Brain microvascular endothelial cell (primary cell): Measurements from ENCODE around the gene SYTL1.

Source experiments
- DNase-seq: peaks from one replicate; pipeline ENCODE4 v3.0.0-alpha.2; 2020
- H3K27ac ChIP-seq: fragments of 250-450 bp; sonication (Bioruptor Pico); 2 replicates; pipeline ENCODE4 v1.5.1; 2020; ENCODE audit warnings: mild to moderate bottlenecking, moderate library complexity
- H3K27me3 ChIP-seq: fragments of 250-450 bp; sonication (Bioruptor Pico); replicated peaks from 2 replicates; pipeline ENCODE4 v1.5.1; 2020; ENCODE audit warnings: mild to moderate bottlenecking
- H3K36me3 ChIP-seq: fragments of 250-450 bp; sonication (Bioruptor Pico); replicated peaks from 2 replicates; pipeline ENCODE4 v1.5.1; 2020; ENCODE audit warnings: mild to moderate bottlenecking
- H3K4me3 ChIP-seq: 2 replicates; pipeline ENCODE4 v1.5.1; 2011; ENCODE audit warnings: low read depth, mild to moderate bottlenecking, control low read depth, low read length, moderate library complexity
- CTCF ChIP-seq: IDR thresholded peaks from 2 replicates; pipeline ENCODE4 v1.5.1; 2011; ENCODE audit warnings: low read depth, mild to moderate bottlenecking, moderate library complexity, low read length, control low read depth, inconsistent platforms; ENCODE audit errors: missing control alignments
- in situ Hi-C: cut with HindIII; loops from 2 replicates; pipeline ENCODE4 v1.10.0; 2017; ENCODE audit warnings: low sequenced_read_pairs, low pct_ligation_motif_present

The SYTL1 gene

GRCh38 chr1:27332536-27333281 is 9.1 kb upstream of the SYTL1 start:
- H3K4me3 ChIP-seq = no peak overlapping the region
- H3K27ac ChIP-seq = no peak overlapping the region
- DNase-seq = no peak
- H3K27me3 ChIP-seq = no peaks in the 10 kb centered on the region
- TF ChIP-seq CTCF = peak; percentile 91
- H3K36me3 ChIP-seq = peaks cover 50% of the 10 kb centered on the region
- in situ Hi-C loops = no loop called here

DNA sequence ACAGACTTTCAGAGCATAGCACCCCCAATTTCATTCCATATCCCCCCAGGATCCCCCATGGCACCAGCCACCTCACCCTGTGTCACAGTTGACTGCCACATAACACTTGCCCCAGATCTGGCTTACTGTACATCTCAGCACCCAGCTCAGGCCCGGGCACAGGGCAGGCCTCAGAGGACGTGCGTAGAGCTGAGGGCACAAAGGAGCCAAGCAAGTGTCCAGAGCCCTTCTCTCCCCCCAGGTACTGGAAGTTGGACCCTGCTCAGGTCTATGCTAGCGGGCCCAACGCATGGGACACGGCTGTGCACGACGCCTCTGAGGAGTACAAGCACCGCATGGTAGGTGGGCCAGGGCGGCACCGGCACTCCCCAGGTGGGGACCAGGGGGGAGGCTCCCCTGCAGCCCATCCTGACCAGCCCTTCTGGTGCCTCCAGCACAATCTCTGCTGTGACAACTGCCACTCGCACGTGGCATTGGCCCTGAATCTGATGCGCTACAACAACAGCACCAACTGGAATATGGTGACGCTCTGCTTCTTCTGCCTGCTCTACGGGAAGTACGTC is 8.0 kb upstream of the SYTL1 start:
- DNase-seq = no peak
- in situ Hi-C loops = no loop called here
- Histone ChIP-seq H3K27ac (no peak overlapping the region), H3K4me3 (no peak overlapping the region), H3K36me3 (peaks cover 50% of the 10 kb centered on the region), H3K27me3 (no peaks in the 10 kb centered on the region)
- no peak for TF ChIP-seq CTCF

DNA sequence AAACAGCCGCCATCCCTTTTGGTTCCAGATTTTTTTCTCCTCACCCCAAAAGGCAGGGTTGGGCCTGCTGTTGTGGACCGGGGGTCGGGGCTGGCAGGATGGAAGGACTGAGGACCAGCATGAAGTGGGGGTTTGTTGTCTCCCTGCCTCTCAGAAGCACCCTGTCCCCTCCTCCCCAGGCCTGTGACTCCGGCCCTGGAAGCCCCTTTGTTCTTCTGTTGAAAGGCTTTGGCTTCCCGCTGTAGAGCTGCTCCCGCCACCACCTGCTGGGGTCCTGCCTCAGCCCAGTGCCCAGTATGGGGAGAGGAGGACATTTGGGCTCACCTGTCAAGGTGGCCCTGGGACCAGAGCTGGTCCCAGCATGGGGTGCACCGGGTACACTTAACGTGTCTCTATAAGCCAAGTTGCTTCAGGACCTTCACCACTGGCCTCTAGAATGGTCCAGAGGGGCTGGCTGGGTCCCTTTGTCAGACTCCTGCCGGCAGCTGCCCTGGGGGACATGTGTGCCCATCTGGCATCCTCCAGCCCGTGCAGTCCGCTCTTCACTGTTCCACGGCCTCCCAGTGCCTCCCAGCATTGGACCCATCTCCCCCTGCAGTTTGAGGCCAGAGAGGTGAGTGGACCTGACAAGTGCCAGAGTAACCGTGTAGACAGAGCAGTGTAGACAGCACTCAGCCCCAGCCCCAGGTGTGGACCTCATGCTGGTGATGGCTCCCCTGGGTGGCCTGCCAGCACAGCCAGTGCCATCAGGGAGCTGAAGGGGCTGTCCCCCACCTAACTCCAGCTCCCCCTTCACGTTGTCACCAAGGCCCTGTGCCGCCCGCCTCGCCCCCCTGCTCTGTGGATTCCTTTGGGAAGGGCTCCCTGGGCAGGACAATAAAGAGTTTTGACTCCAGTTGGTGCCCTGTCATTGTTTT is 6.1 kb upstream of the SYTL1 start:
- H3K27me3 ChIP-seq = no peaks in the 10 kb centered on the region
- no peak overlapping the region for H3K4me3 ChIP-seq
- H3K36me3 ChIP-seq = peaks cover 46% of the 10 kb centered on the region
- DNase-seq = no peak
- TF ChIP-seq CTCF = no peak
- in situ Hi-C loops = no loop called here
- H3K27ac ChIP-seq = no peak overlapping the region

- in situ Hi-C loops = no loop called here
- H3K27me3 ChIP-seq = no peaks in the 10 kb centered on the region
- H3K27ac ChIP-seq = no peak overlapping the region
- peaks cover 44% of the 10 kb centered on the region for H3K36me3 ChIP-seq
- no peak for DNase-seq
- TF ChIP-seq CTCF = no peak
- no peak overlapping the region for H3K4me3 ChIP-seq
Measured at GRCh38 chr1:27336756-27337155, 5.1 kb upstream of the SYTL1 start.

GRCh38 chr1:27338751-27339150 is 3.1 kb upstream of the SYTL1 start:
- DNase-seq = no peak
- Histone ChIP-seq H3K27ac (no peak overlapping the region), H3K27me3 (no peaks in the 10 kb centered on the region), H3K4me3 (no peak overlapping the region), H3K36me3 (peaks cover 25% of the 10 kb centered on the region)
- no peak for TF ChIP-seq CTCF
- in situ Hi-C loops = no loop called here
